ENCODE measurements around the gene DSCAML1. TPM values are rescaled to one million over a fixed set of nuclear protein-coding genes. Genes with fewer than 3 reads are reported as not detected.

Gene DSCAML1
- total RNA-seq, 2 experiments from 2014 or later = 0.13 to 0.29 TPM

GRCh38 chr11:117414724-117415123 is 382.3 kb downstream of the DSCAML1 start:
- H3K27ac Mint-ChIP-seq = no peak overlapping the region
- H3K4me1 Mint-ChIP-seq (ENCODE audit: low read depth) = no peaks in the 10 kb centered on the region
- POLR2A ChIA-PET = no interaction called here
- TF ChIP-seq CTCF (IDR thresholded peaks at IDR 0.05) = no peak
- no peak overlapping the region for H3K4me3 Mint-ChIP-seq
- CTCF ChIA-PET = interaction anchor here (1.4 to 6.6 kb wide), 2 partner anchors 9 to 11 kb away, joined by 3 to 56 read pairs; no protein-coding TSS in a partner anchor
- peaks cover 3% of the 10 kb centered on the region for H3K36me3 Mint-ChIP-seq (ENCODE audit: low read depth)
- H3K9me3 Mint-ChIP-seq = no peaks in the 10 kb centered on the region
- no peaks in the 10 kb centered on the region for H3K27me3 Mint-ChIP-seq
- ATAC-seq (no peak), DNase-seq (no peak)
- intact Hi-C loops (cut with micrococcal nuclease) = no loop called here

GRCh38 chr11:117413616-117414015 is 383.4 kb downstream of the DSCAML1 start:
- no peak overlapping the region for H3K27ac Mint-ChIP-seq

GRCh38 chr11:117412653-117413275 is 384.3 kb downstream of the DSCAML1 start:
- Mint-ChIP-seq H3K27ac (no peak overlapping the region), H3K27me3 (no peaks in the 10 kb centered on the region), H3K4me1 (ENCODE audit: low read depth) (no peaks in the 10 kb centered on the region), H3K36me3 (ENCODE audit: low read depth) (peaks cover 5% of the 10 kb centered on the region), H3K4me3 (no peak overlapping the region), H3K9me3 (no peaks in the 10 kb centered on the region)
- ChIA-PET CTCF (interaction anchor here (6.6 kb wide), 1 partner anchor 13 kb away, joined by 56 read pairs; no protein-coding TSS in a partner anchor), POLR2A (interaction anchor here (0.6 kb wide), 1 partner anchor 143 kb away, joined by 3 read pairs; no protein-coding TSS in a partner anchor)
- DNase-seq (no peak), ATAC-seq (no peak)
- TF ChIP-seq CTCF (IDR thresholded peaks at IDR 0.05) = no peak
- intact Hi-C loops (cut with micrococcal nuclease) = no loop called here

More at GRCh38 chr11:117413616-117414015, 383.4 kb downstream of the DSCAML1 start:
- intact Hi-C loops (cut with micrococcal nuclease) = no loop called here
- DNase-seq = no peak
- Mint-ChIP-seq H3K36me3 (ENCODE audit: low read depth) (peaks cover 3% of the 10 kb centered on the region), H3K4me3 (no peak overlapping the region), H3K27me3 (no peaks in the 10 kb centered on the region), H3K4me1 (ENCODE audit: low read depth) (no peaks in the 10 kb centered on the region), H3K9me3 (no peaks in the 10 kb centered on the region)
- POLR2A ChIA-PET = no interaction called here
- ATAC-seq = no peak
- TF ChIP-seq CTCF (IDR thresholded peaks at IDR 0.05) = no peak
- CTCF ChIA-PET = interaction anchor here (1.4 to 6.6 kb wide), 2 partner anchors 10 to 12 kb away, joined by 3 to 56 read pairs; no protein-coding TSS in a partner anchor

GRCh38 chr11:117412176-117412575 is 384.8 kb downstream of the DSCAML1 start:
- TF ChIP-seq CTCF (IDR thresholded peaks at IDR 0.05) = no peak
- no peaks in the 10 kb centered on the region for H3K9me3 Mint-ChIP-seq
- H3K27ac Mint-ChIP-seq = no peak overlapping the region
- peaks cover 7% of the 10 kb centered on the region for H3K36me3 Mint-ChIP-seq (ENCODE audit: low read depth)
- no peak overlapping the region for H3K4me3 Mint-ChIP-seq
- H3K27me3 Mint-ChIP-seq = no peaks in the 10 kb centered on the region
- H3K4me1 Mint-ChIP-seq (ENCODE audit: low read depth) = no peaks in the 10 kb centered on the region
- intact Hi-C loops (cut with micrococcal nuclease) = no loop called here
- POLR2A ChIA-PET = interaction anchor here (0.6 kb wide), 1 partner anchor 144 kb away, joined by 3 read pairs; no protein-coding TSS in a partner anchor
- CTCF ChIA-PET = interaction anchor here (6.6 kb wide), 1 partner anchor 14 kb away, joined by 56 read pairs; no protein-coding TSS in a partner anchor
- DNase-seq (no peak), ATAC-seq (no peak)

- Mint-ChIP-seq H3K36me3 (ENCODE audit: low read depth) (peaks cover 7% of the 10 kb centered on the region), H3K4me1 (ENCODE audit: low read depth) (no peaks in the 10 kb centered on the region), H3K27me3 (no peaks in the 10 kb centered on the region), H3K4me3 (no peak overlapping the region), H3K9me3 (no peaks in the 10 kb centered on the region), H3K27ac (no peak overlapping the region)
- intact Hi-C loops (cut with micrococcal nuclease) = no loop called here
- DNase-seq (no peak), ATAC-seq (no peak)
- POLR2A ChIA-PET = no interaction called here
- TF ChIP-seq CTCF (IDR thresholded peaks at IDR 0.05) = no peak
- CTCF ChIA-PET = interaction anchor here (6.6 kb wide), 1 partner anchor 14 kb away, joined by 56 read pairs; no protein-coding TSS in a partner anchor
Measured at GRCh38 chr11:117411736-117412135, 385.3 kb downstream of the DSCAML1 start.
